GM12878 (cell line): ENCODE results near the gene SH3D19. TPM values are rescaled to one million over a fixed set of nuclear protein-coding genes. Genes with fewer than 3 reads are reported as not detected.

Source experiments
- ATAC-seq: fragments of 200-7000 bp; cut with Tn5 transposase; 3 replicates; pipeline ENCODE4 v1.9.1; 2020; ENCODE audit warnings: mild to moderate bottlenecking, moderate library complexity
- BruUV-seq: library from RNA; stranded (reverse); fragments of 400-500 nt; replicated peaks from 2 replicates; lab custom pipeline; 2021; lab: Mats Ljungman, UMichigan
- CTCF ChIA-PET: fragments of 300-600 bp; sonication (Branson Sonifier 250); formaldehyde crosslinking; extraction: SDS; loops from one replicate; lab custom pipeline; 2021; ENCODE audit warnings: inconsistent platforms; lab: Yijun Ruan, JAX
- POLR2A ChIA-PET: fragments of 350-600 bp; formaldehyde crosslinking; extraction: SDS; loops from one replicate; lab custom pipeline; 2021; ENCODE audit warnings: inconsistent platforms; lab: Charles Lee
- RAD21 ChIA-PET: fragments of 300-600 bp; sonication (Branson Sonifier 250); formaldehyde crosslinking; loops from one replicate; lab custom pipeline; 2023; ENCODE audit warnings: antibody characterized with exemption; ENCODE audit not compliant: unreplicated experiment; lab: Charles Lee
- SMC1A ChIA-PET: fragments of 300-600 bp; sonication (Branson Sonifier 250); formaldehyde crosslinking; loops from one replicate; lab custom pipeline; 2023; ENCODE audit not compliant: unreplicated experiment, uncharacterized antibody; lab: Charles Lee
- DNase-seq: peaks from one replicate; pipeline ENCODE4 v3.0.0-alpha.2; 2011; ENCODE audit warnings: low read depth, low spot score
- FAIRE-seq: peaks from 3 replicates; lab custom pipeline; 2011; peaks lifted over from hg19 to GRCh38; lab: Jason Lieb, UNC
- H2AFZ ChIP-seq: 2 replicates; pipeline ENCODE4 v1.6.0; 2011; ENCODE audit warnings: low read depth, low read length, control low read depth; ENCODE audit not compliant: control insufficient read depth
- H3K27ac ChIP-seq: 2 replicates; pipeline ENCODE4 v1.5.1; 2011; ENCODE audit warnings: control low read depth; ENCODE audit not compliant: control insufficient read depth, insufficient read depth
- H3K27me3 ChIP-seq, 2 experiments: replicated peaks in 1 of 2; 2 replicates each; pipeline versions ENCODE4 v1.6.0 to v1.6.1; 2011; ENCODE audit warnings: low read length in 1 of 2; ENCODE audit not compliant: control insufficient read depth in 2 of 2, insufficient read depth in 2 of 2
- H3K36me3 ChIP-seq, 2 experiments: 2 replicates each; pipeline ENCODE4 v1.5.1; 2011; ENCODE audit warnings: low read length in 1 of 2; ENCODE audit not compliant: control insufficient read depth in 2 of 2, insufficient read depth in 2 of 2
- H3K4me1 ChIP-seq: 2 replicates; pipeline ENCODE4 v1.6.1; 2011; ENCODE audit warnings: mild to moderate bottlenecking, low read length, moderate library complexity, mixed read lengths; ENCODE audit not compliant: control insufficient read depth, insufficient read depth
- H3K4me2 ChIP-seq: 2 replicates; pipeline ENCODE4 v1.6.0; 2011; ENCODE audit warnings: control low read depth; ENCODE audit not compliant: control insufficient read depth, insufficient read depth
- H3K4me3 ChIP-seq: fragments of 200-600 bp; sonication (generic); 2 replicates; pipeline ENCODE4 v1.5.1; 2016
- H3K79me2 ChIP-seq: 2 replicates; pipeline ENCODE4 v1.6.0; 2011; ENCODE audit warnings: low read length; ENCODE audit not compliant: control insufficient read depth, insufficient read depth
- H3K9ac ChIP-seq: 2 replicates; pipeline ENCODE4 v1.8.0; 2011; ENCODE audit warnings: low read length, control low read depth, mixed read lengths; ENCODE audit not compliant: control insufficient read depth, insufficient read depth
- H3K9me3 ChIP-seq: replicated peaks from 3 replicates; pipeline ENCODE4 v1.5.1; 2011; ENCODE audit warnings: mild to moderate bottlenecking, low read length; ENCODE audit not compliant: control insufficient read depth, insufficient read depth
- H4K20me1 ChIP-seq: 2 replicates; pipeline ENCODE4 v1.6.0; 2011; ENCODE audit not compliant: control insufficient read depth, insufficient read depth
- ATF3 ChIP-seq: IDR thresholded peaks from 2 replicates; pipeline ENCODE4 v1.6.1; 2011; ENCODE audit warnings: low read depth, mild to moderate bottlenecking, low read length, moderate library complexity, borderline replicate concordance; ENCODE audit errors: extremely low read depth
- BRCA1 ChIP-seq: IDR thresholded peaks from 2 replicates; pipeline ENCODE4 v1.6.1; 2011; ENCODE audit warnings: low read depth, low read length, improper control_type of control experiment
- E2F8 ChIP-seq: fragments of 450-650 bp; IDR thresholded peaks from 2 replicates; pipeline ENCODE4 v1.6.1; 2018; ENCODE audit warnings: mild to moderate bottlenecking, low read depth, moderate library complexity; ENCODE audit not compliant: partially characterized antibody
- HCFC1 ChIP-seq: fragments of 150-350 bp; IDR thresholded peaks from 2 replicates; pipeline ENCODE4 v1.6.1; 2014; ENCODE audit warnings: low read length
- IKZF2 ChIP-seq, 2 experiments: fragments of 450-650 bp; IDR thresholded peaks; 2 replicates each; pipeline ENCODE4 v1.6.1; 2017; ENCODE audit warnings: mild to moderate bottlenecking in 2 of 2, moderate library complexity in 2 of 2
- KAT2A ChIP-seq: conservative IDR thresholded peaks from 2 replicates; pipeline ENCODE4 v1.6.1; 2011; ENCODE audit warnings: low read depth, low read length; ENCODE audit not compliant: control insufficient read depth
- KDM1A ChIP-seq: fragments of 200-600 bp; sonication (generic); IDR thresholded peaks from 2 replicates; pipeline ENCODE4 v1.6.1; 2016; ENCODE audit warnings: borderline replicate concordance
- NFYB ChIP-seq: IDR thresholded peaks from 2 replicates; pipeline ENCODE4 v1.6.1; 2011; ENCODE audit warnings: low read depth, mild to moderate bottlenecking, low read length, improper control_type of control experiment, moderate library complexity; ENCODE audit not compliant: insufficient read depth
- NR2C1 ChIP-seq: fragments of 450-650 bp; IDR thresholded peaks from 2 replicates; pipeline ENCODE4 v1.6.1; 2017; ENCODE audit warnings: antibody characterized with exemption, mild to moderate bottlenecking, moderate library complexity
- RUNX3 ChIP-seq: IDR thresholded peaks from 2 replicates; pipeline ENCODE4 v1.6.1; 2012; ENCODE audit warnings: low read length, inconsistent platforms
- SMAD1 ChIP-seq: fragments of 450-650 bp; IDR thresholded peaks from 2 replicates; pipeline ENCODE4 v1.6.1; 2018; ENCODE audit warnings: mild to moderate bottlenecking, low read depth; ENCODE audit not compliant: partially characterized antibody
- SP1 ChIP-seq: IDR thresholded peaks from one replicate; pipeline ENCODE4 v1.6.1; 2011; ENCODE audit warnings: low read depth, low read length
- SREBF1 ChIP-seq: IDR thresholded peaks from 2 replicates; pipeline ENCODE4 v1.6.1; 2012; ENCODE audit warnings: mild to moderate bottlenecking, low read length
- TBL1XR1 ChIP-seq: IDR thresholded peaks from 2 replicates; pipeline ENCODE4 v1.6.1; 2012; ENCODE audit warnings: low read depth, low read length, improper control_type of control experiment
- ZNF217 ChIP-seq: fragments of 450-650 bp; IDR thresholded peaks from 2 replicates; pipeline ENCODE4 v1.6.1; 2017; ENCODE audit warnings: antibody characterized with exemption, mild to moderate bottlenecking
- ZNF24 ChIP-seq: fragments of 450-650 bp; IDR thresholded peaks from 2 replicates; pipeline ENCODE4 v1.6.1; 2017; ENCODE audit warnings: antibody characterized with exemption, mild to moderate bottlenecking
- WGBS: methylation state at CpG from one replicate; pipeline ENCODE4 v1.1.6; 2016; ENCODE audit warnings: low lambda C conversion rate; ENCODE audit not compliant: insufficient replicate concordance, insufficient coverage; ENCODE audit errors: missing lambda C conversion rate; 5-methylcytosine and 5-hydroxymethylcytosine counted together
- in situ Hi-C: fragments of 300-500 bp; cut with MboI; formaldehyde crosslinking; loops from 9 replicates; pipeline ENCODE4 v1.14.3; 2018; ENCODE audit warnings: mixed read lengths
- intact Hi-C: fragments of 100-400 bp; cut with micrococcal nuclease; formaldehyde crosslinking; loops from one replicate; pipeline ENCODE4 v1.14.2; 2022; ENCODE audit not compliant: unreplicated experiment
- polyA plus RNA-seq, 11 experiments: library from polyadenylated mRNA; depleted of rRNA in 4 of 11; unstranded in 6 of 11; stranded (reverse) in 5 of 11; fragments of >200 nt; fragmentation: Nextera tagmentation in 4 of 11; fragmentation: Illumina TruSeq in 1 of 11; extraction: Ambion mirVana in 4 of 11; extraction: Trizol in 1 of 11; gene quantifications; 1 replicate in 1 of 11; 2 replicates in 10 of 11; pipeline versions ENCODE4 v1.2.1 to v1.2.3, GENCODE V29; 2011 to 2016; ENCODE audit warnings: inconsistent platforms in 2 of 11, missing spikeins in 2 of 11, low read depth in 1 of 11
- total RNA-seq, 4 experiments: library from RNA; depleted of rRNA in 3 of 4; stranded (reverse); fragments of >200 nt in 3 of 4; fragmentation: Illumina TruSeq in 1 of 4; extraction: Trizol in 1 of 4; gene quantifications; 2 replicates each; pipeline versions ENCODE4 v1.2.1 to v1.2.3, GENCODE V29; 2013 to 2021

Gene SH3D19
- total and polyA plus RNA-seq, 10 of the 15 experiments (the other 5 are each of a cell fraction or from before 2014, with no cell fraction given): 0.03 to 6.9 (median 0.33) TPM; not detected in 3

- Histone ChIP-seq H3K4me2 (no peak overlapping the region), H3K27me3 (no peaks in the 10 kb centered on the region), H2AFZ (no peak overlapping the region), H3K36me3 (no peaks in the 10 kb centered on the region), H3K27ac (no peak overlapping the region), H3K4me3 (no peak overlapping the region), H3K79me2 (no peaks in the 10 kb centered on the region), H4K20me1 (no peaks in the 10 kb centered on the region), H3K4me1 (no peaks in the 10 kb centered on the region), H3K9me3 (no peaks in the 10 kb centered on the region), H3K9ac (no peak overlapping the region)
- intact Hi-C loops: no loop called here
- ChIA-PET SMC1A (interaction anchor here (1.4 kb wide), 1 partner anchor 245 kb away, joined by 3 read pairs; no protein-coding TSS in a partner anchor), RAD21 (interaction anchor here (0.8 kb wide), 1 partner anchor 242 kb away, joined by 3 read pairs; no protein-coding TSS in a partner anchor), POLR2A (no interaction called here), CTCF (interaction anchor here (1.0 to 2.2 kb wide), 4 partner anchors 9 to 244 kb away, joined by 3 to 12 read pairs (median 4); no protein-coding TSS in a partner anchor)
- ATAC-seq (no peak), DNase-seq (no peak), FAIRE-seq (no peak)
- in situ Hi-C loops: no loop called here
- no TSS peak for BruUV-seq
- TF ChIP-seq ZNF217 (no peak), BRCA1 (no peak), SP1 (no peak), SMAD1 (no peak), ZNF24 (no peak), SREBF1 (no peak), IKZF2 (IDR thresholded peaks at IDR 0.05) (no peak), RUNX3 (no peak), E2F8 (no peak), ATF3 (no peak), KAT2A (no peak), HCFC1 (no peak), TBL1XR1 (no peak), NR2C1 (no peak), KDM1A (no peak), NFYB (no peak)
- WGBS: 41% methylated on average over 4 of the region's 4 CpGs
These were observed 34.2 kb upstream of the SH3D19 start for GRCh38 chr4:151359576-151359975.
